Neural cell (in vitro differentiated cells): ENCODE measurements around the gene ENKD1. TPM values are rescaled to one million over a fixed set of nuclear protein-coding genes. Genes with fewer than 3 reads are reported as not detected.

Experiments
- polyA plus RNA-seq: library from polyadenylated mRNA; depleted of rRNA; stranded (reverse); fragments of >200 nt; gene quantifications from 2 replicates; pipeline ENCODE4 v1.2.3, GENCODE V29; 2014

ENKD1 gene
- polyA plus RNA-seq, 1 donor from 2014 or later, result 36.6 TPM

Other genes starting within 250 kb of the ENKD1 start
- 0.24 and 2.8 TPM in 2 replicates for gene HSD11B2, start 235.6 kb downstream of the ENKD1 start, polyA plus RNA-seq
- 188 and 195 TPM in 2 replicates for gene ATP6V0D1, start 185.6 kb downstream of the ENKD1 start, polyA plus RNA-seq
- not detected in 2 replicates for gene AGRP, start 183.2 kb downstream of the ENKD1 start, polyA plus RNA-seq
- gene RIPOR1, start 137.9 kb downstream of the ENKD1 start, polyA plus RNA-seq, result 13.2 and 15.1 TPM in 2 replicates
- gene CTCF, start 104.2 kb downstream of the ENKD1 start, polyA plus RNA-seq, result 40.4 and 42.8 TPM in 2 replicates
- gene CARMIL2, start 21.6 kb downstream of the ENKD1 start, polyA plus RNA-seq, result 1.8 and 7.1 TPM in 2 replicates
- 98.6 and 108 TPM in 2 replicates for gene ACD, start 6.5 kb downstream of the ENKD1 start, polyA plus RNA-seq
- gene PARD6A, start 5.8 kb downstream of the ENKD1 start, polyA plus RNA-seq, result 34.2 and 34.8 TPM in 2 replicates
- 1.4 and 2.4 TPM in 2 replicates for gene C16orf86, start 64 bp upstream of the ENKD1 start, polyA plus RNA-seq
- gene GFOD2, start 52.6 kb upstream of the ENKD1 start, polyA plus RNA-seq, result 88.4 and 106 TPM in 2 replicates
- gene RANBP10, start 139.8 kb upstream of the ENKD1 start, polyA plus RNA-seq, result 10.9 and 15.4 TPM in 2 replicates
- 24.2 and 31.0 TPM in 2 replicates for gene TSNAXIP1, start 140.1 kb upstream of the ENKD1 start, polyA plus RNA-seq
- gene THAP11, start 175.6 kb upstream of the ENKD1 start, polyA plus RNA-seq, result 42.6 and 50.7 TPM in 2 replicates
- 98.6 and 144 TPM in 2 replicates for gene NUTF2, start 180.2 kb upstream of the ENKD1 start, polyA plus RNA-seq
- 104 and 135 TPM in 2 replicates for gene CENPT, start 180.9 kb upstream of the ENKD1 start, polyA plus RNA-seq
- 66.0 and 81.7 TPM in 2 replicates for gene EDC4, start 206.3 kb upstream of the ENKD1 start, polyA plus RNA-seq
- gene NRN1L, start 218.1 kb upstream of the ENKD1 start, polyA plus RNA-seq, result 2.2 TPM in 1 of 2 replicates, not detected in the other
- gene PSKH1, start 226.5 kb upstream of the ENKD1 start, polyA plus RNA-seq, result 3.8 and 8.1 TPM in 2 replicates